IMR-90 (cell line): ENCODE measurements around the gene ATP2B1. TPM values are rescaled to one million over a fixed set of nuclear protein-coding genes. Genes with fewer than 3 reads are reported as not detected.

Source experiments
- ATAC-seq: fragments of 200-7000 bp; cut with Tn5 transposase; 2 replicates; pipeline ENCODE4 v1.9.1; 2020; ENCODE audit warnings: low read depth, mild to moderate bottlenecking, moderate library complexity
- BruUV-seq: library from RNA; stranded (reverse); fragments of 400-500 nt; replicated peaks from 2 replicates; lab custom pipeline; 2021; lab: Mats Ljungman, UMichigan
- CTCF ChIA-PET: fragments of 300-600 bp; formaldehyde crosslinking; extraction: SDS; loops from one replicate; lab custom pipeline; 2021; ENCODE audit warnings: antibody characterized with exemption; lab: Yijun Ruan, JAX
- POLR2A ChIA-PET: fragments of 300-600 bp; sonication (Branson Sonifier 250); formaldehyde crosslinking; loops from one replicate; lab custom pipeline; 2022; ENCODE audit warnings: antibody characterized with exemption; ENCODE audit not compliant: unreplicated experiment; lab: Charles Lee
- DNase-seq: peaks from one replicate; pipeline ENCODE4 v3.0.0; 2013
- H2AFZ ChIP-seq: replicated peaks from 2 replicates; pipeline ENCODE3; 2013; ENCODE audit warnings: low read length, mild to moderate bottlenecking; ENCODE audit not compliant: poor library complexity
- H2AK5ac ChIP-seq: 2 replicates; pipeline ENCODE4 v1.6.1; 2013; ENCODE audit warnings: low read depth, low read length, inconsistent platforms
- H2AK9ac ChIP-seq: replicated peaks from 2 replicates; pipeline ENCODE3; 2013; ENCODE audit warnings: mild to moderate bottlenecking, low read depth, low read length, moderate library complexity; ENCODE audit not compliant: poor library complexity
- H2BK120ac ChIP-seq: 2 replicates; pipeline ENCODE4 v1.6.1; 2013; ENCODE audit warnings: low read depth, low read length, inconsistent platforms
- H2BK15ac ChIP-seq: 3 replicates; pipeline ENCODE4 v1.6.1; 2013; ENCODE audit warnings: low read depth, low read length, inconsistent platforms
- H2BK20ac ChIP-seq: 2 replicates; pipeline ENCODE4 v1.6.1; 2013; ENCODE audit warnings: low read depth, mild to moderate bottlenecking, inconsistent platforms, low read length, moderate library complexity
- H2BK5ac ChIP-seq: 2 replicates; pipeline ENCODE4 v1.6.1; 2013; ENCODE audit warnings: mild to moderate bottlenecking, low read depth, low read length, inconsistent platforms; ENCODE audit not compliant: poor library complexity, severe bottlenecking
- H3K14ac ChIP-seq: replicated peaks from 2 replicates; pipeline ENCODE4 v1.6.1; 2013; ENCODE audit warnings: low read depth, low read length, inconsistent platforms
- H3K18ac ChIP-seq: 2 replicates; pipeline ENCODE4 v1.6.1; 2013; ENCODE audit warnings: low read depth, low read length, control low read depth
- H3K23ac ChIP-seq: 2 replicates; pipeline ENCODE4 v1.6.1; 2013; ENCODE audit warnings: low read depth, low read length, inconsistent platforms
- H3K27ac ChIP-seq: 2 replicates; pipeline ENCODE4 v1.5.1; 2013; ENCODE audit warnings: mild to moderate bottlenecking, control low read depth, low read length; ENCODE audit not compliant: insufficient read depth
- H3K27me3 ChIP-seq: 2 replicates; pipeline ENCODE4 v1.6.1; 2013; ENCODE audit warnings: low read length; ENCODE audit not compliant: control insufficient read depth, insufficient read depth
- H3K36me3 ChIP-seq: 2 replicates; pipeline ENCODE4 v1.6.1; 2013; ENCODE audit warnings: low read length, mixed read lengths; ENCODE audit not compliant: control insufficient read depth, insufficient read depth
- H3K4ac ChIP-seq: 2 replicates; pipeline ENCODE4 v1.6.1; 2013; ENCODE audit warnings: low read depth, low read length, inconsistent platforms
- H3K4me1 ChIP-seq: 2 replicates; pipeline ENCODE4 v1.6.1; 2013; ENCODE audit warnings: low read length, mixed read lengths; ENCODE audit not compliant: control insufficient read depth, insufficient read depth
- H3K4me2 ChIP-seq: 2 replicates; pipeline ENCODE4 v1.6.1; 2013; ENCODE audit warnings: low read depth, mild to moderate bottlenecking, control low read depth, low read length, moderate library complexity
- H3K4me3 ChIP-seq: 2 replicates; pipeline ENCODE4 v1.5.1; 2013; ENCODE audit warnings: low read depth, mild to moderate bottlenecking, control low read depth, low read length, moderate library complexity; ENCODE audit not compliant: insufficient read depth
- H3K56ac ChIP-seq: 2 replicates; pipeline ENCODE4 v1.6.1; 2013; ENCODE audit warnings: low read length, inconsistent platforms; ENCODE audit not compliant: insufficient read depth; ENCODE audit errors: extremely low read depth
- H3K79me1 ChIP-seq, 2 experiments: 2 replicates each; pipeline ENCODE4 v1.6.1; 2013; ENCODE audit warnings: low read length in 2 of 2, inconsistent platforms in 1 of 2, low read depth in 1 of 2
- H3K9ac ChIP-seq: 2 replicates; pipeline ENCODE4 v1.6.1; 2013; ENCODE audit warnings: low read depth, low read length, control low read depth
- H3K9me1 ChIP-seq: 2 replicates; pipeline ENCODE4 v1.6.1; 2013; ENCODE audit warnings: low read length, inconsistent platforms; ENCODE audit not compliant: insufficient read depth
- H3K9me3 ChIP-seq: 2 replicates; pipeline ENCODE4 v1.6.1; 2013; ENCODE audit warnings: low read length; ENCODE audit not compliant: control insufficient read depth, insufficient read depth
- H4K20me1 ChIP-seq: 2 replicates; pipeline ENCODE4 v1.6.1; 2013; ENCODE audit warnings: low read length, inconsistent platforms; ENCODE audit not compliant: insufficient read depth
- H4K5ac ChIP-seq: 2 replicates; pipeline ENCODE4 v1.6.1; 2013; ENCODE audit warnings: mild to moderate bottlenecking, low read depth, low read length, control low read depth
- H4K8ac ChIP-seq, 2 experiments: 2 replicates each; pipeline ENCODE4 v1.6.1; 2013; ENCODE audit warnings: low read depth in 2 of 2, low read length in 2 of 2, control low read depth in 1 of 2, inconsistent platforms in 1 of 2
- H4K91ac ChIP-seq: 2 replicates; pipeline ENCODE4 v1.6.1; 2013; ENCODE audit warnings: low read depth, low read length, inconsistent platforms; ENCODE audit not compliant: insufficient read depth
- CEBPB ChIP-seq: IDR thresholded peaks from 2 replicates; pipeline ENCODE4 v1.6.1; 2012; ENCODE audit warnings: low read depth, low read length, improper control_type of control experiment
- CHD1 ChIP-seq: IDR thresholded peaks from 2 replicates; pipeline ENCODE4 v1.6.1; 2012; ENCODE audit warnings: low read depth, low read length, improper control_type of control experiment
- ELK1 ChIP-seq: fragments of 150-350 bp; IDR thresholded peaks from 2 replicates; pipeline ENCODE4 v1.6.1; 2016; ENCODE audit warnings: low read depth, mild to moderate bottlenecking, low read length, moderate library complexity, borderline replicate concordance
- FOS ChIP-seq: fragments of 150-350 bp; IDR thresholded peaks from 2 replicates; pipeline ENCODE4 v1.6.1; 2016; ENCODE audit warnings: low read depth, low read length
- MAFK ChIP-seq: IDR thresholded peaks from 2 replicates; pipeline ENCODE4 v1.6.1; 2012; ENCODE audit warnings: low read depth, low read length, improper control_type of control experiment
- MAZ ChIP-seq: IDR thresholded peaks from 2 replicates; pipeline ENCODE4 v1.6.1; 2012; ENCODE audit warnings: low read depth, mild to moderate bottlenecking, low read length, improper control_type of control experiment, moderate library complexity, borderline replicate concordance
- MXI1 ChIP-seq: IDR thresholded peaks from 2 replicates; pipeline ENCODE4 v1.6.1; 2012; ENCODE audit warnings: low read depth, mild to moderate bottlenecking, low read length, moderate library complexity, borderline replicate concordance
- NFE2L2 ChIP-seq: fragments of 150-350 bp; IDR thresholded peaks from 2 replicates; pipeline ENCODE4 v1.6.1; 2016; ENCODE audit warnings: low read depth, mild to moderate bottlenecking, low read length
- RAD21 ChIP-seq: IDR thresholded peaks from 2 replicates; pipeline ENCODE4 v1.6.1; 2012; ENCODE audit warnings: low read length, improper control_type of control experiment
- RCOR1 ChIP-seq: IDR thresholded peaks from 2 replicates; pipeline ENCODE4 v1.6.1; 2012; ENCODE audit warnings: mild to moderate bottlenecking, low read length, improper control_type of control experiment; ENCODE audit not compliant: insufficient replicate concordance
- RFX5 ChIP-seq: IDR thresholded peaks from 2 replicates; pipeline ENCODE4 v1.8.0; 2012; ENCODE audit warnings: low read depth, mild to moderate bottlenecking, low read length, moderate library complexity
- WGBS, 2 experiments: methylation state at CpG; one replicate each; pipeline versions ENCODE4 v1.1.5 to v1.1.7; 2013; ENCODE audit warnings: missing lambda C conversion rate in 2 of 2; ENCODE audit not compliant: insufficient read length in 1 of 2; ENCODE audit errors: extremely low coverage in 2 of 2; 5-methylcytosine and 5-hydroxymethylcytosine counted together
- dilution Hi-C: fragments of 300-500 bp; cut with HindIII; formaldehyde crosslinking; loops from one replicate; pipeline ENCODE4 v1.14.3; 2018; ENCODE audit warnings: low sequenced_read_pairs; ENCODE audit not compliant: unreplicated experiment
- in situ Hi-C: fragments of 300-500 bp; cut with MboI; formaldehyde crosslinking; loops from 3 replicates; pipeline ENCODE4 v1.14.3; 2019; ENCODE audit warnings: low sequenced_read_pairs, inconsistent platforms, mixed read lengths
- intact Hi-C: fragments of 100-400 bp; cut with micrococcal nuclease; formaldehyde crosslinking; loops from 2 replicates; pipeline ENCODE4 v1.10.0; 2022
- polyA plus RNA-seq, 3 experiments: library from polyadenylated mRNA; depleted of rRNA; stranded (reverse); fragments of >200 nt; gene quantifications; 2 replicates each; pipeline ENCODE4 v1.2.3, GENCODE V29; 2012; ENCODE audit warnings: low replicate concordance in 1 of 3
- total RNA-seq: library from RNA; depleted of rRNA; stranded (reverse); fragments of >200 nt; gene quantifications from 2 replicates; pipeline ENCODE4 v1.2.3, GENCODE V29; 2012
- TF ChIP-seq, protein P1 (sequence below): fragments of 150-350 bp; IDR thresholded peaks from 2 replicates; pipeline ENCODE4 v1.6.1; 2017; ENCODE audit warnings: mild to moderate bottlenecking, antibody characterized with exemption, low read length, low read depth

Gene ATP2B1
- total and polyA plus RNA-seq, 2 of the 4 experiments (the other 2 are of a cell fraction): 9.9 to 32.6 TPM

DNA sequence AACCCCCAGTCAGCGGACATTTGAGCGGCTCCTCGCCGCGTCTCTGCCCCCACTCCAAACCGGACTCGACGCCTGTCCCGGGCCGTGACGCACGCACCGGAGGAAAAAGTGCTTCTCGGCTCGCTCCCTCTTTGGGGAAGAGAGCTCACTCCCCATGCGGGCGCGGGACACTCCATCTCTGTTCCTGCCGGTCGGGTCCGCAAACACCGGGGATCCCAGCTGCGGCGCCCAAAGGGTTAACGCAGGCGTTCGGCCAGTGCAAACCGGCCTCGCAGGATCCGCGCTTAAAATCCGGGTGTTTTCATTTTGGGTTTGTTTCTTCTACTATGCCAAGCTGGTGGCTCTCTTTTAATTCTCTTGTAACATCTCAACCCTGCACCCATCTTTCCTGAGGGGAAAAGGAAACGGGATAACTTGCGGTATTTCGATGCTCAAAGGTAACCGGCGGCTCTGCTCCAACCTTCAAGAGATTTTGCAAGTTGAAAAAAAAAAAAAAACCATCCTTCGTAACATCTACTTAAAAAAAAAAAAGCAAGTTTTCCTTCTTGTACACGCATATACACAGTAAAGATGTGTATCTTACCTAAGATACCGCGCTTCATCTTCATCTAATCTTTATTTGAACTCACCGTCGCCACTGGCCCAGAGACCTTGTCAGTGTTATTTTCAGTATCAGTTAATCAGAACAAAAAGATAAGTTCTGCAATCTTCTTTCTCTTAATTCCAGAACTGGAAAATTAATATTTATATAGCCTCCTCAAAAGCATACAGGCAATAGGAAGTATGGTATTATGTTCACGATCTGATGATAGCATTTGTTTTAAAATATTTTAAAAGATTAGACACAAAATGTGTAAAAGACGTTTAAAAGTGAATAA is 1.6 kb upstream of the ATP2B1 start:
- Histone ChIP-seq H3K9me3 (peaks cover 2% of the 10 kb centered on the region; the same call in 1 of the 2 replicates), H2BK5ac (peak overlapping the region; percentile 79), H3K18ac (peak overlapping the region; percentile 62), H4K91ac (peak overlapping the region; percentile 59; the same call in 1 of the 2 replicates), H3K4me2 (peak overlapping the region; percentile 80), H3K4me1 (no peaks in the 10 kb centered on the region), H2AK5ac (peak overlapping the region; percentile 42; the same call in 1 of the 2 replicates), H3K9ac (peak overlapping the region; percentile 71), H3K23ac (peak overlapping the region; percentile 72; the same call in 1 of the 2 replicates), H3K56ac (peak overlapping the region; percentile 77), H3K14ac (peak overlapping the region; percentile 67), H3K27me3 (no peaks in the 10 kb centered on the region), H3K4me3 (peak overlapping the region; percentile 79), H2BK120ac (peak overlapping the region; percentile 68; the same call in 1 of the 2 replicates), H3K9me1 (no peaks in the 10 kb centered on the region), H4K8ac (peak overlapping the region; percentile 39 to 47; a peak in 3 of 4 replicates), H3K79me1 (peaks cover 5 to 21% of the 10 kb centered on the region in 2 experiments; a peak in 3 of 4 replicates), H2BK15ac (no peak overlapping the region), H2AK9ac (peak overlapping the region; percentile 38), H2BK20ac (peak overlapping the region; percentile 15), H3K4ac (peak overlapping the region; percentile 66), H2AFZ (peak overlapping the region; percentile 100), H3K27ac (peak overlapping the region; percentile 80), H4K20me1 (peaks cover 32% of the 10 kb centered on the region; the same call in 1 of the 2 replicates), H4K5ac (0 out of 2 replicates have a peak overlapping the region, but pooled peaks have one; percentile 22), H3K36me3 (no peaks in the 10 kb centered on the region)
- peak; percentile 9 for ATAC-seq
- ChIA-PET CTCF (interaction anchor here (1.1 kb wide), 1 partner anchor 393 kb away, joined by 4 read pairs; no protein-coding TSS in a partner anchor), POLR2A (interaction anchor here (0.5 kb wide), 1 partner anchor 49 kb away, joined by 3 read pairs; no protein-coding TSS in a partner anchor)
- intact Hi-C loops: loop anchor here (1.0 to 10.0 kb wide), 8 partner anchors 47 to 1231 kb away; no protein-coding TSS in a partner anchor
- BruUV-seq: TSS peak; percentile 83
- dilution Hi-C loops: no loop called here
- DNase-seq: peak; percentile 54
- 0% methylated on average over 5 of the region's 45 CpGs; no CpG with 5 or more reads in 1 of the 2 experiments for WGBS, 2 experiments
- in situ Hi-C loops: loop anchor here (10.0 kb wide), 1 partner anchor 165 kb away; no protein-coding TSS in a partner anchor
- TF ChIP-seq MAFK: no peak
- no peak for TF ChIP-seq FOS
- no peak for TF ChIP-seq NFE2L2
- TF ChIP-seq, protein P1, sequence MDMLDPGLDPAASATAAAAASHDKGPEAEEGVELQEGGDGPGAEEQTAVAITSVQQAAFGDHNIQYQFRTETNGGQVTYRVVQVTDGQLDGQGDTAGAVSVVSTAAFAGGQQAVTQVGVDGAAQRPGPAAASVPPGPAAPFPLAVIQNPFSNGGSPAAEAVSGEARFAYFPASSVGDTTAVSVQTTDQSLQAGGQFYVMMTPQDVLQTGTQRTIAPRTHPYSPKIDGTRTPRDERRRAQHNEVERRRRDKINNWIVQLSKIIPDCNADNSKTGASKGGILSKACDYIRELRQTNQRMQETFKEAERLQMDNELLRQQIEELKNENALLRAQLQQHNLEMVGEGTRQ: no peak
- TF ChIP-seq MXI1: no peak
- no peak; the same call in 1 of the 2 replicates for TF ChIP-seq CHD1
- TF ChIP-seq ELK1: no peak
- no peak for TF ChIP-seq RFX5
- TF ChIP-seq RAD21: no peak
- no peak for TF ChIP-seq MAZ
- TF ChIP-seq RCOR1: no peak
- no peak for TF ChIP-seq CEBPB
